NCI-H2081 (cell line): Measurements from ENCODE around the gene OR10H3.
"Not testable (repeated sequence)": the region's sequence is repeated elsewhere in the genome, so short reads cannot be mapped to it uniquely, and the experiment has no call there.

Source experiments
- DNase-seq, 2 experiments: peaks; one replicate each; lab custom pipeline; 2025; lab: John Stamatoyannopoulos, UW

Gene OR10H3

DNA sequence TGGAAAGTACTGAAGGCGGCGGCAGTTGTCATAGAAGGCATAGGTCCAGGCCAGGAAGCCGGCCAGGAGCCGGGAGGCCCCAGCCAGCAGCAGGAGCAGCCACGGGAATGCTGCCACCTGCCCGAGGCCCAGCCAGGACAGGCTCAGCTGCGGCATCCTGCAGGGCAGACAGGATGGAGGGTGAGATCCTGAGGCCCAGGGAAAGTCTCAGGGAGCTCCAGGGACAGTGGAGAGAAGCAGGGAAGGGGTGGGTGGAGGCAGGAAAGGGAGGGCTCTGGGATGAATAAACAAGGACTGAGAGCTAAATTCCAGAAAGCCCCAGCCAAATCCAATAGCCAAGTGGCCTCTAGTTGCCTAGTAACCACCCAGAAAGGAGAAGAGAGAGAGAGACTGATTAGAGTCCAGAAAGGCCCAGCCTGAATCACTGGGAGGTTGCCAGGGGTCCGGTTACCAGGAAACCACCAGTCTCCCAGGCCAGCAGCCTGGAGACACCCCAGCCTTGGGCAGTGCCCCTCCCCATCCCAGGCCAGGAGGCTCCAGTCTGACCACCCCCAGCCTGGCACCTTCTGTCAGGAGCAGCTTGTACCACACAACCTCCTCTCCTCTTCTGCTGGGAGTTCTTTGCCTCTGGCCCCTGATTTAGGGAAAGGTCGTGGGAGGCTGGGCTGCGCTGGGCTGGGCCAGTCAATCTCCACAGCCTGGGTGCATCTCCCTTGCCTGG is 42.1 kb downstream of the OR10H3 start:
- DNase-seq, result no peak

GRCh38 chr19:15780610-15781418 is 43.0 kb downstream of the OR10H3 start:
- DNase-seq, result no peak

DNA sequence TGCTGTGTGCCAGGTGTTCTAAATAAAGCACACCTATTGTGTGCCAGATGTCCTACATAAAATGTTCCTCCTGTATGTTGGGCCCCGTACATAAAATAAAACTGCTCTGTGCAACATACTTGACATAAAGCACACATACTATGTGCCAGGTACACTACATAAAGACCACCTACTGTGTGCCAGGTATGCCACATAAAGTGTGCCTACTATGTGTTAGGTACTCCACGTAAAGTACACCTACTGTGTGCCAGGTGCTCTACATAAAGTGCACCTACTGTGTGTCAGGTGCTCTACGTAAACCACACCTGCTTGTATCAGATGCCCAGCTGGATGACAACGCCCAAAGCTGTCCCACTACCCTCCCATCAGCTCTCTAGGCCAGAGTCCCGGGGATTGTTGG is 43.9 kb downstream of the OR10H3 start:
- no peak for DNase-seq

DNA sequence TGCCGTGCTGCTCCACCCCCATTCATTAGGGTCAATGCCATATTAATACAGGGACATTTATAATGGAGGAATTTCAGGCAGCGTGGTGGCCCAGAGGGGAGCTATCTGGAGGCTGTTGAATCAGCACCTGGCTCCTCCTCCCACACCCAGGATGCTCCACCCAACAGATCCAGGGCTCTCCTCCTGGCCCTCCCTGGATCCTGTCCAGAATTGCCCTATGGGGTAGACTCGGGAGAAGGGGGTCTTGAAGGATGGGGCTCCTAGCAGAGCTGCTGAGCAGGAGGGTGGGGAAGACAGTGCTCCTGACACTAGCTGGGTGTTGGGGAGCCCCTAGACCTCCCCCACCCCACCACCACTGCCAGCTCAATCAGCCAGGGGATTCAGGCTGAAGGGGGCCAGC is 44.4 kb downstream of the OR10H3 start:
- no peak for DNase-seq

DNA sequence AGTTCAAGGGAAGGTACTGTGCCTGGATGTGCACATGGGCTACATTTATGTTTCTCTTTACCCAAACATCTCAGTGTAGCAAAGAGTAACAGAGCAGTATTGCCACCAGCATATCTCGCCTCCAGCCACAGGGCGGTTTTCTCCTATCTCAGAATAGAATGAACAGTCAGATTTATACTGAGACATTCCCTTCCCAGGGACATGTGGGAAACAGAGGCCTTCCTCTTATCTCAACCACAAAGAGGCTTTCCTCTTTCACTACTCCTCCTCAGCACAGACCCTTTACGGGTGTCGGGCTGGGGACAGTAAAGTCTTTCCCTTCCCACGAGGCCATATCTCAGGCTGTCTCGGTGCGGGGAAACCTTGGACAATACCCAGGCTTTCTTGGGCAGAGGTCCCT is 45.1 kb downstream of the OR10H3 start:
- DNase-seq, result not testable (repeated sequence)

- DNase-seq, result no peak
These were observed 49.9 kb downstream of the OR10H3 start, which contains the start of gene OR10H5 for GRCh38 chr19:15787611-15788155. Gene OR10H5 (plus strand): TSS chr19:15787661. CDS start chr19:15794049, 6,388 bp downstream.

- DNase-seq, result no peak
These were observed 50.9 kb downstream of the OR10H3 start for GRCh38 chr19:15788594-15789270.

GRCh38 chr19:15790096-15790495 is 52.3 kb downstream of the OR10H3 start:
- DNase-seq, result no peak
